ENCODE measurements around the gene EMSY. TPM values are rescaled to one million over a fixed set of nuclear protein-coding genes. Genes with fewer than 3 reads are reported as not detected.
A peak's percentile ranks its signal among the peaks of the same experiment; 100 is the strongest.
"Not testable (repeated sequence)": the region's sequence is repeated elsewhere in the genome, so short reads cannot be mapped to it uniquely, and the experiment has no call there.

EMSY gene
- total RNA-seq, result 24.9 and 31.1 TPM in 2 replicates

DNA sequence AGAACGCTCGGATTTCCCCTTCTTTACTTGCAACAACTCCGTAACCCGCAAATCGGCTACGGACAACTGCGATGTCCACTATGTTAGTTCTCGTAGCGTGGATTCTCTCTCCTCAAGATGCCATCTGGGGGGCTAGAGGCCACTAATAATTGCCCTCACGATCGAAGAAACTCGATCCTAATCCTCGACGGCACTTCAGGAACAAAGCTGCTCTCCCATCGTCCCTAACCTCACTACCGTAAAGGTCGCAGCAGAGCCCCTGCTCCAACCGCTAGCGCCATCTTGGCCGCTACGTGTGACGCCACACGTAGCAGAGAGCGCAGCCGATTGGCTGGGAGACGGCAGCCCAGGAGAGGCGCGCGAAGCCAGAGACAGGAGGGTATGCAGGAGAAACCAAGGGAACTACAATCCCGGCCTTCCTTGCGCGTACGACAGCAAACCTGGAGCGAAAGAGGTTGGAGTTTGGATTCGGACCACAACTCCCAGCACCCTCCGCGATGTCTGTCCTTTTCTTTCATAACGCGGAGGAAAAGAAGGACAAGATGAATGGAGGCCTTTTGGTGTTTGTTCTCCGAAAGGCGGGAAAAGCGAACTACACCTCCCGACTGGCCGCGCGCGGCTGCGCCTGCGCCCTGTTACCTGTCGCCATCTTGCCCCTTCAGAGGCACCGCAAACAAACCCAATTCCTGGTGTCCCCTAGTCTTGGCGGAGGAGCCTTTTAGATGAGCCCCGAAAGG lies at the start of gene EMSY:
Gene EMSY (plus strand): TSS at position 635 of the 737 bp plus-strand sequence. CDS start 1,921 bp downstream, outside the sequence.
- no peak for TF ChIP-seq CTCF (IDR thresholded peaks at IDR 0.05)
- H3K27me3 Mint-ChIP-seq, result no peaks in the 10 kb centered on the region
- intact Hi-C loops (cut with micrococcal nuclease), result loop anchor here (1.0 to 10.0 kb wide), 9 partner anchors 63 to 1190 kb away; partner anchors contain the start of genes ACER3, CLNS1A, DGAT2 and GVQW3
- peak within 1 kb of the TSS; percentile 93 for H3K27ac Mint-ChIP-seq
- H3K36me3 Mint-ChIP-seq (ENCODE audit: low read depth), result peaks cover 35% of the 10 kb centered on the region
- H3K4me3 Mint-ChIP-seq, result peak within 1 kb of the TSS; percentile 95
- peaks cover 31% of the 10 kb centered on the region for H3K4me1 Mint-ChIP-seq
- no peaks in the 10 kb centered on the region for H3K9me3 Mint-ChIP-seq
- DNase-seq, result peak; percentile 78
- POLR2A ChIA-PET, result interaction anchor here (0.7 to 1.9 kb wide), 2 partner anchors 60 to 1550 kb away, joined by 3 to 4 read pairs; partner anchors contain the start of gene INTS4
- CTCF ChIA-PET, result no interaction called here
- peak; percentile 95 for ATAC-seq (ENCODE audit: low read depth)

- Mint-ChIP-seq H3K27ac (no peak overlapping the region), H3K36me3 (ENCODE audit: low read depth) (no peaks in the 10 kb centered on the region), H3K27me3 (no peaks in the 10 kb centered on the region), H3K4me1 (peaks cover 10% of the 10 kb centered on the region), H3K4me3 (no peak overlapping the region), H3K9me3 (no peaks in the 10 kb centered on the region)
- CTCF ChIA-PET, result interaction anchor here (0.7 kb wide), 1 partner anchor 94 kb away, joined by 3 read pairs; no protein-coding TSS in a partner anchor
- POLR2A ChIA-PET, result no interaction called here
- intact Hi-C loops (cut with micrococcal nuclease), result no loop called here
- DNase-seq (no peak), ATAC-seq (ENCODE audit: low read depth) (no peak)
- no peak for TF ChIP-seq CTCF (IDR thresholded peaks at IDR 0.05)
These were observed 49.5 kb upstream of the EMSY start for GRCh38 chr11:76395296-76395695.

DNA sequence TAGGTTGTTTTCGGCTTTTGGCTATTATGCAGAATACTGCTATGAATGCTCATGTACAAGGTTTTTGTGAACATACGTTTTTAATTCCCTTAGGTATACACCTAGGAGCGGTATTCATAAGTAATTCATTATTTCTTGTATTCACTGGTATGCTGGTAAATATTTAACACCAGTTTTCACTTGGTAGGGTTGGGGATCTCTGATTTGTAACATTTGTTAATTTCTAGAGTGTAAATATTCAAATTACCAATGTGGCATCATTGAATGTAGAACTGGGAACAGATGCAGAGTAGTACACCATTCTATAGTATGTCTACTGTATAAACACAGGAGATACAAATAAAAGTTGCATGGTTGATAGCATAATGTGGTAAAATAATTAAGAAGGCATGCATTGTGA lies 47.4 kb upstream of the EMSY start:
- DNase-seq, result no peak
- intact Hi-C loops (cut with micrococcal nuclease), result no loop called here
- H3K36me3 Mint-ChIP-seq (ENCODE audit: low read depth), result no peaks in the 10 kb centered on the region
- no peaks in the 10 kb centered on the region for H3K27me3 Mint-ChIP-seq
- H3K4me3 Mint-ChIP-seq, result no peak overlapping the region
- ChIA-PET POLR2A (no interaction called here), CTCF (no interaction called here)
- peaks cover 10% of the 10 kb centered on the region for H3K4me1 Mint-ChIP-seq
- H3K27ac Mint-ChIP-seq, result no peak overlapping the region
- no peak for ATAC-seq (ENCODE audit: low read depth)
- TF ChIP-seq CTCF (IDR thresholded peaks at IDR 0.05), result no peak
- H3K9me3 Mint-ChIP-seq, result no peaks in the 10 kb centered on the region

DNA sequence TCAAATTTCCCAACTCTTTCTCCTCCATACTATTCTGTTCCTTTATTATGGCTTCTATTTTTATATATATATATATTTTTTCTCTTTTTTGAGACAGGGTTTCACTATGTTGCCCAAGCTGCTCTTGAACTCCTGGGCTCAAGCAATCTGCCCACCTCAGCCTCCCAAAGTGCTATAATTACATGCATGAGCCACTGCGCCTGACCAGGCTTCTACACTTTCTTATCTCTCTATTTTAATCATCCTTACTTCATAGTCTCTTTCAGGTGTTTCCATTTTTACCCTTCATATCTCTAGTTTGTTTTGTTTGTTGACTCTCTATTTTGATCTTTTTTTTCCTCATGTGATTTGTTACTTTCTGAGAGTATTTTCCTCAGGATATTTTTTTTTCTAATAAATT lies 43.9 kb upstream of the EMSY start:
- Mint-ChIP-seq H3K27ac (no peak overlapping the region), H3K4me1 (no peaks in the 10 kb centered on the region), H3K27me3 (no peaks in the 10 kb centered on the region), H3K36me3 (ENCODE audit: low read depth) (no peaks in the 10 kb centered on the region), H3K9me3 (no peaks in the 10 kb centered on the region), H3K4me3 (no peak overlapping the region)
- DNase-seq (no peak), ATAC-seq (ENCODE audit: low read depth) (no peak)
- no peak for TF ChIP-seq CTCF (IDR thresholded peaks at IDR 0.05)
- ChIA-PET CTCF (no interaction called here), POLR2A (no interaction called here)
- intact Hi-C loops (cut with micrococcal nuclease), result no loop called here

- CTCF ChIA-PET; H3K9me3 Mint-ChIP-seq; H3K27ac Mint-ChIP-seq; H3K36me3 Mint-ChIP-seq (ENCODE audit: low read depth); H3K4me3 Mint-ChIP-seq; DNase-seq; H3K4me1 Mint-ChIP-seq; H3K27me3 Mint-ChIP-seq; intact Hi-C loops (cut with micrococcal nuclease); POLR2A ChIA-PET; ATAC-seq (ENCODE audit: low read depth): not testable (repeated sequence)
These were observed 43.3 kb upstream of the EMSY start for GRCh38 chr11:76401484-76401883.
